Smooth muscle cell (in vitro differentiated cells): ENCODE results near the gene CYBC1. TPM values are rescaled to one million over a fixed set of nuclear protein-coding genes. Genes with fewer than 3 reads are reported as not detected.
A peak's percentile ranks its signal among the peaks of the same experiment; 100 is the strongest.

Experiments used
- DNase-seq: peaks from one replicate; lab custom pipeline; 2025; ENCODE audit not compliant: unreplicated experiment; lab: John Stamatoyannopoulos, UW
- H2AFZ ChIP-seq: fragments of 200-600 bp; sonication (generic); 2 replicates; pipeline ENCODE4 v1.6.0; 2016; ENCODE audit warnings: antibody characterized with exemption, low read depth, mild to moderate bottlenecking
- H3F3A ChIP-seq: fragments of 200-600 bp; sonication (generic); 2 replicates; pipeline ENCODE4 v1.6.0; 2017; ENCODE audit warnings: antibody characterized with exemption, low read depth
- H3K27ac ChIP-seq: fragments of 200-600 bp; sonication (generic); 2 replicates; pipeline ENCODE4 v1.5.1; 2016; ENCODE audit warnings: low read depth, mild to moderate bottlenecking
- H3K27me3 ChIP-seq: fragments of 200-600 bp; sonication (generic); 2 replicates; pipeline ENCODE4 v1.6.1; 2016; ENCODE audit warnings: low read depth, mild to moderate bottlenecking
- H3K36me3 ChIP-seq: fragments of 200-600 bp; sonication (generic); 2 replicates; pipeline ENCODE4 v1.5.1; 2016; ENCODE audit warnings: low read depth
- H3K4me1 ChIP-seq: fragments of 200-600 bp; sonication (generic); 2 replicates; pipeline ENCODE4 v1.5.1; 2016; ENCODE audit warnings: low read depth
- H3K4me2 ChIP-seq: fragments of 200-600 bp; sonication (generic); 2 replicates; pipeline ENCODE4 v1.6.0; 2016; ENCODE audit warnings: mild to moderate bottlenecking
- H3K4me3 ChIP-seq: fragments of 200-600 bp; sonication (generic); 2 replicates; pipeline ENCODE4 v1.5.1; 2016; ENCODE audit warnings: mild to moderate bottlenecking
- H3K79me2 ChIP-seq: fragments of 200-600 bp; sonication (generic); 2 replicates; pipeline ENCODE4 v1.6.0; 2016; ENCODE audit warnings: low read depth, mild to moderate bottlenecking
- H3K9ac ChIP-seq: fragments of 200-600 bp; sonication (generic); 2 replicates; pipeline ENCODE4 v1.6.0; 2016; ENCODE audit warnings: low read depth
- H3K9me3 ChIP-seq: fragments of 200-600 bp; sonication (generic); replicated peaks from 2 replicates; pipeline ENCODE4 v1.5.1; 2016; ENCODE audit warnings: low read depth
- H4K20me1 ChIP-seq: fragments of 200-600 bp; sonication (generic); 2 replicates; pipeline ENCODE4 v1.6.0; 2016; ENCODE audit warnings: low read depth
- WGBS: methylation state at CpG from one replicate; pipeline ENCODE4 v1.1.7; 2016; ENCODE audit warnings: low lambda C conversion rate; 5-methylcytosine and 5-hydroxymethylcytosine counted together
- polyA plus RNA-seq: library from polyadenylated mRNA; unstranded; fragments of >200 nt; fragmentation: Nextera tagmentation; extraction: Ambion mirVana; gene quantifications from 2 replicates; pipeline ENCODE4 v1.2.1, GENCODE V29; 2016
- total RNA-seq: library from RNA; depleted of rRNA; stranded (reverse); fragments of >200 nt; gene quantifications from 2 replicates; pipeline ENCODE4 v1.2.3, GENCODE V29; 2014
- TF ChIP-seq, protein P1 (sequence below): fragments of 200-600 bp; sonication (generic); IDR thresholded peaks from 2 replicates; pipeline ENCODE4 v1.5.1; 2017; ENCODE audit warnings: borderline replicate concordance, mild to moderate bottlenecking, antibody characterized with exemption; ENCODE audit not compliant: insufficient read depth, poor library complexity, severe bottlenecking

The CYBC1 gene
- total and polyA plus RNA-seq, 2 experiments from 2014 or later, result 23.3 to 65.8 TPM

DNA sequence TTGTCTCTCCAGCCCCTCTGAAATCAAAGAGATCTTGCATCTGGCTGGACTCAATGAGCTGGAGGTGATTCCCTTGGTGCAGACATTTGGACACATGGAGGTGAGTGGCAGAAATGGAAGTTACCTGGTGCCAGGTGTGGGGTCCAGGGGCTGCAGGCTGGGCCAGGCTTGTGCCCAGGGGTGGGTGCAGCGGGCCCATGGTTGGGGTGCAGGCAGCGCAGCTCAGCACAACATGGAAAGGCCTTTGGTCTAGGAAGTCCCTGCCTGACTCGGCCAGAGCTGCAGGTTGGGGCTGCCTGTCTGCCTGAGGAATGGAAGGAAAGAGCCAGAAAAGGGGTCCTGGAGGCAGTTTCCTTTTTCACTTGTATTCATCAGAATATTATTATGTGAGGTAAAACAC, 22.0 kb downstream of the CYBC1 start:
- Histone ChIP-seq H2AFZ (no peak overlapping the region), H3K9ac (no peak overlapping the region), H3K36me3 (no peaks in the 10 kb centered on the region), H3K27me3 (no peaks in the 10 kb centered on the region), H3F3A (no peaks in the 10 kb centered on the region), H3K9me3 (no peaks in the 10 kb centered on the region), H4K20me1 (no peaks in the 10 kb centered on the region), H3K4me1 (no peaks in the 10 kb centered on the region), H3K27ac (no peak overlapping the region), H3K4me3 (no peak overlapping the region), H3K4me2 (no peak overlapping the region), H3K79me2 (no peaks in the 10 kb centered on the region)
- TF ChIP-seq, protein P1, sequence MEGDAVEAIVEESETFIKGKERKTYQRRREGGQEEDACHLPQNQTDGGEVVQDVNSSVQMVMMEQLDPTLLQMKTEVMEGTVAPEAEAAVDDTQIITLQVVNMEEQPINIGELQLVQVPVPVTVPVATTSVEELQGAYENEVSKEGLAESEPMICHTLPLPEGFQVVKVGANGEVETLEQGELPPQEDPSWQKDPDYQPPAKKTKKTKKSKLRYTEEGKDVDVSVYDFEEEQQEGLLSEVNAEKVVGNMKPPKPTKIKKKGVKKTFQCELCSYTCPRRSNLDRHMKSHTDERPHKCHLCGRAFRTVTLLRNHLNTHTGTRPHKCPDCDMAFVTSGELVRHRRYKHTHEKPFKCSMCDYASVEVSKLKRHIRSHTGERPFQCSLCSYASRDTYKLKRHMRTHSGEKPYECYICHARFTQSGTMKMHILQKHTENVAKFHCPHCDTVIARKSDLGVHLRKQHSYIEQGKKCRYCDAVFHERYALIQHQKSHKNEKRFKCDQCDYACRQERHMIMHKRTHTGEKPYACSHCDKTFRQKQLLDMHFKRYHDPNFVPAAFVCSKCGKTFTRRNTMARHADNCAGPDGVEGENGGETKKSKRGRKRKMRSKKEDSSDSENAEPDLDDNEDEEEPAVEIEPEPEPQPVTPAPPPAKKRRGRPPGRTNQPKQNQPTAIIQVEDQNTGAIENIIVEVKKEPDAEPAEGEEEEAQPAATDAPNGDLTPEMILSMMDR, result no peak
- WGBS, result 100% methylated on average over 3 of the region's 3 CpGs
- no peak for DNase-seq

DNA sequence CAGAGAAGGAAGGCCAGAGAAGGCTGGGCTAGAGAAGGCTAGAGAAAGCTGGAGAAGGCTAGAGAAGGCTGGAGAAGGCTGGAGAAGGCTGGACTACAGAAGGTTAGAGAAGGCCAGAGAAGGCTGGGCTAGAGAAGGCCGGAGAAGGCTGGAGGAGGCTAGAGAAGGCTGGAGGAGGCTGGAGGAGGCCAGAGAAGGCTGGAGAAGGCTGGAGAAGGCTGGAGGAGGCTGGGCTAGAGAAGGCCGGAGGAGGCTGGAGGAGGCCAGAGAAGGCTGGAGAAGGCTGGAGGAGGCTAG, 25.7 kb downstream of the CYBC1 start:
- WGBS, result 100% methylated on average over 2 of the region's 2 CpGs
- Histone ChIP-seq H2AFZ (no peak overlapping the region), H3K4me1 (no peaks in the 10 kb centered on the region), H3K9ac (no peak overlapping the region), H3F3A (no peaks in the 10 kb centered on the region), H3K4me2 (no peak overlapping the region), H3K27ac (no peak overlapping the region), H3K36me3 (no peaks in the 10 kb centered on the region), H3K9me3 (no peaks in the 10 kb centered on the region), H3K27me3 (no peaks in the 10 kb centered on the region), H3K4me3 (no peak overlapping the region), H3K79me2 (no peaks in the 10 kb centered on the region), H4K20me1 (no peaks in the 10 kb centered on the region)
- TF ChIP-seq, protein P1, result no peak
- DNase-seq, result no peak

DNA sequence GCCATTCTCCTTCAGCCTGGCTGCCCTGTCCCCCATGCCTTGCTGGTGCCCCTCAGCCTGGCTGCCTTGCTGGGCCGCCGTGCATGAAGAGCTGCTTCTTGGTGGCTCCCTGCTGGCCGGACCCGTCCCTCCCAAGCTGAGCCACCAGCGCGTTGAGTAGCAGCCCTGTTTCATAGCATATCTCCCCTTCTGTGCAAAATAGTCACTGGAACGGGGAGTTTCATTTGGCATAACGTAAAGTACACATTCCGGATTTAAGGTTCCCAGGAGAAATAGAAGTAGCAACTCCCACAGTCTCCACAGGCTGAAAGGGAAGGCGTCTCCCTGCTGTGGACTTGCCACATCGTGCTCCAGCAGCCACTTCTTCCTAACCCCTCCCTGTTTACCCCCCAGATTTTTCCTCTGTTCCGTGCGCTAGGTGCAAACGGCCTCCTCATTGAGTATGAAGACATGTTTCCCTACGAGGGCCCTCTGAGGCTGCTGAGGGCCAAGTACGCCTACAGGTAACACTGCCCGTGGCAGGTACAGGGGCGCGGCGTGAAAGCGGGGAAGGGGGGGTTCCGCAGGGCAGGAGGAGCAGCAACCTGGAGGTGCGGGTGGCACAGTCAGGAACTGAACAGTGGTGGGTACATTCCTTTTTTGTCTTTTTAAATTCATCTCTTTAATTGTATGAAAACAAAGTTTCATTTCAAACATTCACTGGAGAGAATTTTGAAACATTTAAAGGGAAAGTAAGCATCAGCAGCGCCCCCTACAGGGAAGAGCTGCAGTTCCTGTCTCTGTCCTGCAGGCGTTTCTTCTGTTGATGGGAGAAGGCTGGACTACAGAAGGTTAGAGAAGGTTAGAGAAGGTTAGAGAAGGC, 26.3 kb downstream of the CYBC1 start:
- Histone ChIP-seq H3K27me3 (no peaks in the 10 kb centered on the region), H3K4me3 (no peak overlapping the region), H4K20me1 (no peaks in the 10 kb centered on the region), H2AFZ (no peak overlapping the region), H3K79me2 (no peaks in the 10 kb centered on the region), H3K4me1 (no peaks in the 10 kb centered on the region), H3K9me3 (no peaks in the 10 kb centered on the region), H3F3A (no peaks in the 10 kb centered on the region), H3K9ac (no peak overlapping the region), H3K27ac (no peak overlapping the region), H3K4me2 (no peak overlapping the region), H3K36me3 (no peaks in the 10 kb centered on the region)
- WGBS, result 85% methylated on average over 25 of the region's 25 CpGs
- DNase-seq, result no peak
- TF ChIP-seq, protein P1, result peak; percentile 48

DNA sequence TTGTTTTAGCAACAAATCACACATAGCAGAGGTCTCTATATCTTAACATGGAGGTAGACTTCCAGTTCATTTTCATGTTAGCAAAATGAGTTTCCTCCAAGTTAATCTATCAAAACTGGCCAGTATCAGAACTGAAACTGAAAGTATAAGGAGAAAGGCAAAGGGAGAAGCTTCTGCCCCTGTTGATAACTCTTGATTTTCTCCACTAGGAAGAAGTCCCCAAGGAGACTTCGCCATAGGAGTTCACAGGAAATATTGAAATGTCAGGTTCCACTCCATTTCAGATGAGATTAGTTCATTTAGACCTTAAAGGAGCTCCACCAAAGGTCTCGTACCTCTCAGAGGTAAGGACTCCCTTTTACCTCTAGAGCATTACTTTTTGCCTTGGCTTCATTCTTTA, 31.0 kb downstream of the CYBC1 start:
- Histone ChIP-seq H3K4me1 (peaks cover 3% of the 10 kb centered on the region), H3K79me2 (no peaks in the 10 kb centered on the region), H3K4me2 (peak overlapping the region; percentile 96), H2AFZ (no peak overlapping the region), H3K27ac (no peak overlapping the region), H3K9me3 (no peaks in the 10 kb centered on the region), H4K20me1 (peaks cover 35% of the 10 kb centered on the region), H3K27me3 (no peaks in the 10 kb centered on the region), H3F3A (no peaks in the 10 kb centered on the region), H3K9ac (no peak overlapping the region), H3K4me3 (peak overlapping the region; percentile 99), H3K36me3 (no peaks in the 10 kb centered on the region)
- WGBS, result 96% methylated on average over 2 of the region's 2 CpGs
- DNase-seq, result no peak
- TF ChIP-seq, protein P1, result no peak
